Aorta (tissue), 5 donors: ENCODE data around the gene KIAA0319L. TPM values are rescaled to one million over a fixed set of nuclear protein-coding genes. Genes with fewer than 3 reads are reported as not detected.

Experiments
- ATAC-seq: fragments of 200-7000 bp; cut with Tn5 transposase; one replicate; pipeline ENCODE4 v1.9.1; 2022; ENCODE audit warnings: moderate library complexity; ENCODE audit not compliant: low FRiP score
- DNase-seq, 2 donors: peaks; one replicate each; pipeline ENCODE4 v3.0.0-alpha.2; 2020
- H3K27ac ChIP-seq, 2 donors: one replicate each; pipeline ENCODE4 v1.5.1; 2013; ENCODE audit warnings: low read length in 2 of 2, mild to moderate bottlenecking in 2 of 2, moderate library complexity in 2 of 2, control low read depth in 1 of 2, inconsistent platforms in 1 of 2, low read depth in 1 of 2
- H3K27me3 ChIP-seq, 2 donors: one replicate each; pipeline ENCODE4 v1.6.1; 2013; ENCODE audit warnings: control low read depth in 1 of 2, low read length in 1 of 2, mild to moderate bottlenecking in 1 of 2, moderate library complexity in 1 of 2; ENCODE audit not compliant: insufficient read depth in 2 of 2, control insufficient read depth in 1 of 2
- H3K36me3 ChIP-seq, 2 donors: one replicate each; pipeline ENCODE4 v1.6.1; 2013; ENCODE audit warnings: control low read depth in 1 of 2, low read length in 1 of 2, mild to moderate bottlenecking in 1 of 2; ENCODE audit not compliant: insufficient read depth in 2 of 2, control insufficient read depth in 1 of 2
- H3K4me1 ChIP-seq, 2 donors: one replicate each; pipeline ENCODE4 v1.6.1; 2013; ENCODE audit warnings: low read length in 2 of 2, control low read depth in 1 of 2, mild to moderate bottlenecking in 1 of 2, moderate library complexity in 1 of 2; ENCODE audit not compliant: insufficient read depth in 2 of 2, control insufficient read depth in 1 of 2
- H3K4me3 ChIP-seq, 2 donors: one replicate each; pipeline ENCODE4 v1.5.1; 2013; ENCODE audit warnings: low read length in 2 of 2, control low read depth in 1 of 2, mild to moderate bottlenecking in 1 of 2
- H3K9me3 ChIP-seq: one replicate; pipeline ENCODE4 v1.6.1; 2013; ENCODE audit warnings: mild to moderate bottlenecking, low read length; ENCODE audit not compliant: control insufficient read depth
- WGBS, 2 donors: extraction: QIAGEN DNeasy Blood & Tissue Kit; methylation state at CpG; one replicate each; pipeline ENCODE4 v1.1.7; 2013; 5-methylcytosine and 5-hydroxymethylcytosine counted together
- intact Hi-C, 2 donors: fragments of 100-400 bp; cut with DNase I; formaldehyde crosslinking; loops; one replicate each; pipeline versions ENCODE4 v1.14.2 to v1.15.0; 2022
- polyA plus RNA-seq, 2 donors: library from polyadenylated mRNA; stranded (reverse); fragments of 200-250 nt; gene quantifications; one replicate each; pipeline ENCODE4 v1.2.3, GENCODE V29; 2013
- total RNA-seq, 2 donors: library from RNA; stranded (reverse); fragmentation: NEBNext Ultra II Directional; extraction: Animal tissue kit (Norgen Biotek cat#: 25700); gene quantifications; one replicate each; pipeline ENCODE4 v1.2.1, GENCODE V29; 2021
- donor health status: healthy with polysubstance abuse.
- donor health status: Bipolar disorder and iron deficiency.
- donor health status: DM: no; HTN: no; CAD: no.
- donor health status: DM: no; HTN: no; CAD: no.
- donor health status: DM: yes; HTN: yes; CAD: no.

KIAA0319L gene
- total and polyA plus RNA-seq, 4 donors = 8.3 to 58.6 (median 37.6) TPM

DNA sequence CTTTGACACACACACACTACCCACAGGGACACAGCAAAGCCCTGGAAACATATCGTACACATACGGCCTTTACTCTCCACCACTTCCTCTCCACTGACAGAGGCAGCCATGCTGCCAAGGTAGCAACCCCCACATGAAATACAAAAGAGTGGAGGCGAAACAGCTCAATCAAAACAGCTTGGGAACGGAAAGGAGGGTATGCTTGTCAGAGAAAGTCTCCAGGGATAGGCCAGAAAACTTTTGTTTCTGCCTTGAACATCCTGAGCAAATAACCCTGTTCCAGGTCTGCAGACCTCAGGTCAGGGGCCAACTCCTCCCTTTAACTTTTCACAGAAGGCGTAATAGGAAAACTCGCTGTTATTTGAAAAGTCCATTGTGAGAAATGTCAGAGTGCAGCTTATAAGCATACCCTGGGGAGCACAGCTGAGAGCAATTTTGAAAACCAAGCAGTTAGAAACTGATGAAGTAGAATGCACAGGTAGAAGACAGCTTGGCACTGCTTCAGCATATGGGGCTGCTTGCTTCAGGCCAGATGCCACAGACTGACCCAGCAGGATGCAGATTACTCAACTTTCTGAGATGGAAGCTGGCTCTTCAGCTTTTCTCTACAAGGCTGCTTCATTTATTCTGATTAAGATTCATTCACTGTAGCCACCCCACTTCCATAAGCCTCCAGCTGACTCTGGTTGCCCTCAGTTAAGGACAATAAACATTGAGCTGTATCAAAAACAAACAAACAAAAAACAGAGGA, 18.0 kb downstream of the KIAA0319L start:
- Histone ChIP-seq H3K27me3 (no peaks in the 10 kb centered on the region), H3K4me1 (peaks cover 4 to 19% of the 10 kb centered on the region in 2 donors), H3K36me3 (peaks cover 0 to 2% of the 10 kb centered on the region in 2 donors), H3K4me3 (no peak overlapping the region), H3K9me3 (no peaks in the 10 kb centered on the region), H3K27ac (peak overlapping the region; percentile 84 to 97)
- intact Hi-C loops = loop anchor here in 1 of 2 donors (10.0 kb wide), 1 partner anchor 344 kb away; the partner anchor contains the start of gene SFPQ
- DNase-seq (no peak), ATAC-seq (peak; percentile 37)
- 41 to 42% methylated on average over 6 of the region's 6 CpGs for WGBS, 2 donors

DNA sequence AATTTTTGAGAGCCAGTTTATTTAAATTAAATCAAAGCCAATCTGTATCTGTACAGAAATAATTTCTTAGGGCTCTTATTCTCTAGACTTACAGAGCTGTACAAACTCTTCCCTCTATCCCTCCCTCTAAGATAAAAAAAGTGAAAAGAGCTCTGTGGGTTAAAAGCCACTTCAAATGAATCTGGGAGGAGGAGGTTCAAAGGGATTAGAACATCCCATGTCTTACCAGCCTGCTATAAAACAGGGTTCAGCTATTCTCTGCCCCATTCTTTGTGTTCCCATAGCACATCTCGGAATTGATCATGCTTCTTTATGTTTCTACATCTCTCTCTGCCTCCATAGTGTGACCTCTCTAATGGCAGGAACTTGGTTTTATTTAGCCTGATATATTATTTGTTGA, 19.4 kb downstream of the KIAA0319L start:
- 92% methylated on average over 1 of the region's 1 CpG for WGBS, 2 donors
- ATAC-seq (no peak), DNase-seq (no peak)
- Histone ChIP-seq H3K4me1 (peaks cover 4 to 20% of the 10 kb centered on the region in 2 donors), H3K4me3 (no peak overlapping the region), H3K27ac (peak overlapping the region in 1 of 2 donors; percentile 17), H3K9me3 (no peaks in the 10 kb centered on the region), H3K36me3 (no peaks in the 10 kb centered on the region), H3K27me3 (no peaks in the 10 kb centered on the region)
- intact Hi-C loops = loop anchor here in 1 of 2 donors (10.0 kb wide), 1 partner anchor 343 kb away; the partner anchor contains the start of gene SFPQ

DNA sequence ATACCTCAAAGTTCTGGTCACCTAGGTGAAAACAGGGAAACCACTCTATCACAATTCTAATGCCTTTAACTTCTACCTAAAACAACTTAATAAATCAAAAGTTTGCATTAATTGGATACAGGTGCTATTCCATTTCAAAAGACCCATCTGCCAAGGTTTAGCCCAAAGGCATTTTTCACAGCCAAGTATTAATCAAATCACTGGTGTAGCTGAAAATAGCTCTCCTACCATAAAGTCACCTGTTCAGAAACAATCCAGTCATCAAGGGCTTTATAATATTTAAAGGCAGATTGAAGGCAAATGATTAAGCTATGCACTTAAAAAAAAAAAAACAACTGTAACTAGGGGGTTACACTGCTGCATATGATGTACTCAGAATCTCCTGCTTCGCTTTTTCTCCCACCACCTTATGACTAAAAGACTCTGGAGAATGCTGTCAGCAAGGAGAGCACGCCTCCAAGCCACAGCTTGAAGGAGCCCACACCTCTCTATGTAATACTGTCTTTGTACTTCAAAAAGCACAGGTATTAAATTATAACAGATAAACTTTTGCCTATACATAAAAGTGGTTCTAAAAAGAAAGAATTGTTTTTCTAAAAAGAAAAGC, 20.5 kb downstream of the KIAA0319L start:
- Histone ChIP-seq H3K4me3 (no peak overlapping the region), H3K9me3 (no peaks in the 10 kb centered on the region)
- intact Hi-C loops = loop anchor here in 1 of 2 donors (10.0 kb wide), 1 partner anchor 342 kb away; the partner anchor contains the start of gene SFPQ

DNA sequence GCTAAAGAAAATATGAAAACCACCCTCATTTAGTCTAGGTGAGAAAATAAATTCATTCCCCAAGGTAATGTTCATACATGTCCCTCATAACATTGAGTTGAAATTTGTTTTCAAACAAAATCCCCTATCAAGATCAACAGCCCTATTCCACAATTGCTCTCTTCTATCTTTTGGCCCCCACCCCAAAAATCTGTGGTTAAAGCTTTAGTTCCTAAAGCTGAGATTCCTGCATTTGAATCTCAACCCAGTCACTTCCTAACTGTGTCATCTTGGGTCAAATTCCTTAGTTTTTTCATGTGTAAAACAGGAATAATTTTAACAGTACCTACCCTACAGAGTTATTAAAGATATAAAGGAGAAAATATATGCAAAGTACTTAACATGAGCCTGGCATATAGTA, 22.0 kb downstream of the KIAA0319L start:
- DNase-seq (no peak), ATAC-seq (no peak)
- peaks cover 0 to 3% of the 10 kb centered on the region in 2 donors for H3K36me3 ChIP-seq
- H3K4me3 ChIP-seq = no peak overlapping the region
- H3K9me3 ChIP-seq = no peaks in the 10 kb centered on the region
- no peak overlapping the region for H3K27ac ChIP-seq
- intact Hi-C loops = loop anchor here in 1 of 2 donors (10.0 kb wide), 1 partner anchor 340 kb away; the partner anchor contains the start of gene SFPQ
- H3K4me1 ChIP-seq = peaks cover 6 to 13% of the 10 kb centered on the region in 2 donors
- H3K27me3 ChIP-seq = no peaks in the 10 kb centered on the region

More for the DNA sequence above, 20.5 kb downstream of the KIAA0319L start:
- Histone ChIP-seq H3K27me3 (no peaks in the 10 kb centered on the region), H3K36me3 (no peaks in the 10 kb centered on the region), H3K27ac (no peak overlapping the region), H3K4me1 (peaks cover 6 to 23% of the 10 kb centered on the region in 2 donors)
- no peak for ATAC-seq
- WGBS, 2 donors = 96 to 98% methylated on average over 2 of the region's 2 CpGs
- DNase-seq = no peak

DNA sequence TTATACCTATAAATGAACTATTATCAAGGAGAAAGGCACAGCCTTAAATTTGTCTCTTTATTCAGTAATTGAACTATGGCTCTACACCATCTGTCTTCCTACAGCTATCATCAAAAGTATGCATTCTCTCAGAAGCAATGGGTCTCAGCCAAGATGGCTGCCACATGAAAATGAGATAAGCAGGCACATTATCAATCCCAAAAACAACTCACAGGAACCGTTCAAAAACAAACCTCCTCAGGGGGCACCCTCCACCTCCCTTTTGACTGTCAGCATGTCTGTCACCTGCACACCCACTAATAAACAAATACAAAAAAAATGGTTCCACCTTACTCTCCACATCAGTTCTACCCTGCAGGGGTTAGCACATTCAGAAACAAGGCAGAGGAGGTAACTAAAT, 23.6 kb downstream of the KIAA0319L start:
- Histone ChIP-seq H3K27me3 (no peaks in the 10 kb centered on the region), H3K27ac (no peak overlapping the region), H3K4me1 (peaks cover 2 to 4% of the 10 kb centered on the region in 2 donors), H3K36me3 (peaks cover 0 to 3% of the 10 kb centered on the region in 2 donors), H3K4me3 (no peak overlapping the region), H3K9me3 (no peaks in the 10 kb centered on the region)
- DNase-seq (no peak), ATAC-seq (no peak)
- WGBS, 2 donors = 3 to 10% methylated on average over 1 of the region's 1 CpG
- intact Hi-C loops = loop anchor here in 1 of 2 donors (10.0 kb wide), 1 partner anchor 339 kb away; the partner anchor contains the start of gene SFPQ

DNA sequence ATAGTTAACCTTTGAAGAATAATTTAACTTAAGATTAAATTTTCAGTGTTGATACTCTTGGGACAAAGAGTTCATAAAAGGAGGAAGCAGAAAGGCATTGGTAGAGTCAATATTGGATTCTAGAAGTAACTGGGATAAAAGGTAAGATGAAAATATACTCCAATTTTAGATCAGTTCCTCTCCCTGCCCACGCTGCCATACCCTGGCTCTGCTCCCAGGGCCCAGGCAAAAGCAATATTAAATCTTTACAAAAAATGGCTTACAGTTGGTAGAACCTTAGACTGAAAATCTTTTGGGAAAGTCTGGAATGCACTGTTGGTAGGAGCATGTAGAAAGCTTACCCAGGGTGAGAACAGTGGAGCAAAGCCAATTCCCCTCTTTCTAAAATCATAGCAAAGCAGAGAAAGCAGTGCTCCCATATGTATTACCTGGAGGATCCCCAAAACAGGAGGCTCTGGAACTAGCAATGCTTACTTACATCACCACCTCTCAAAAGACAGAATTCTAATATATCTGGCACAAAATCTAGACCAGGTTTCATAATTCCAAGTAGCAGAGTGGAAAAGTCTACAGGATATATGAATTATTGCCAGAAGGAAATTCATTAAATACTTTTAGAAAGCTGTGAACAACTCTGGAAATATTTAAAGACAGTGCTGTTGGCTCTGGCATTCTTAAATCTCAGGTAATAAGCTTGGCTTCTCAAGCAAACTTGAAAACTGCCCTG, 24.5 kb downstream of the KIAA0319L start:
- ATAC-seq (no peak), DNase-seq (no peak)
- H3K27ac ChIP-seq = peak overlapping the region; percentile 51 to 57
- no peak overlapping the region for H3K4me3 ChIP-seq
- H3K27me3 ChIP-seq = no peaks in the 10 kb centered on the region
- 5 to 7% methylated on average over 1 of the region's 1 CpG for WGBS, 2 donors
- H3K9me3 ChIP-seq = no peaks in the 10 kb centered on the region
- intact Hi-C loops = loop anchor here in 1 of 2 donors (10.0 kb wide), 1 partner anchor 338 kb away; the partner anchor contains the start of gene SFPQ
- H3K4me1 ChIP-seq = peaks cover 2 to 4% of the 10 kb centered on the region in 2 donors
- peaks cover 0 to 3% of the 10 kb centered on the region in 2 donors for H3K36me3 ChIP-seq

DNA sequence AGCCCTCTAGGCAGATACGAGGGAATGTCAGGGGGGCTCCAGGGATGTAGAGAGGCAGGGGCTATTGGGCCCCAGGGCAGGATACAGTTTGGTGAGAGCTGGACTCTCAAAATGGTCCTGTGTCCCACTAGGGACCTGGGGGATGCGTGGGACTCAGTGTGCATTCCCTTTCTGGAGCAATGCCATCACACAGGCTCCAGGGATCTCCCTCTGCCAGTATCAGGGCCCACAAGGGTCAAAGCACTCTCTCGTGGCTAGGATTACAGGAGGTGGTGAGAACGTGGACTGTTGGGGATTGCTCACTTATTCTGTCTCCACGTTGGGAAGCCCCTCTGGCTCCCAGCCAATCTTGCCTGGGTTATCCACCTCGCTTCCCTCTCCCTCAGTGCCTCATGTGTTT, 25.8 kb downstream of the KIAA0319L start:
- DNase-seq = no peak
- intact Hi-C loops = loop anchor here in 1 of 2 donors (10.0 kb wide), 1 partner anchor 337 kb away; the partner anchor contains the start of gene SFPQ
- 80 to 82% methylated on average over 6 of the region's 6 CpGs for WGBS, 2 donors
- H3K4me1 ChIP-seq = peaks cover 2 to 4% of the 10 kb centered on the region in 2 donors
- no peaks in the 10 kb centered on the region for H3K9me3 ChIP-seq
- no peak overlapping the region for H3K4me3 ChIP-seq
- H3K27me3 ChIP-seq = no peaks in the 10 kb centered on the region
- no peak for ATAC-seq
- H3K36me3 ChIP-seq = peaks cover 0 to 3% of the 10 kb centered on the region in 2 donors
- H3K27ac ChIP-seq = peak overlapping the region in 1 of 2 donors; percentile 23

DNA sequence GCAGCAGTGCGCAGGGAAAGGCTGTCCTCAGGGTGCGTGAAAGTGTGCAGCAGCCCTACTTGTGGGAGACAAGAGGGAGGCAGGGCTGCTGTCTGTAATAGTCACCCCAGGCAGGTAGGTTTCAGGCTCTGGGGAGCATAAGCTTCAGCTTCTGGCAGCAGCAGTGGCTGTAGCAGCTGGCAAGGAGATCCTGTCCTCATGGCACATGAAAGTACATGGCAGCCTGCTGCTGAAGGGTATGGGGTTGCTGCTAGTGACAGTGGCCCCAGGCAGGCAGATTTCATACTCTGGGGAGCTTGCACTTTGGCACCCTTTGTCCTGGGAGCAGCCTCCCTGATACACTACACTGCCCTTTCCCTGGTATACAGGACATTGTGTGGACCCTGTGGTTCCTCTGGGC, 26.3 kb downstream of the KIAA0319L start:
- 98 to 100% methylated on average over 2 of the region's 2 CpGs for WGBS, 2 donors
- H3K9me3 ChIP-seq = no peaks in the 10 kb centered on the region
- H3K27ac ChIP-seq = no peak overlapping the region
- H3K4me1 ChIP-seq = peaks cover 2 to 4% of the 10 kb centered on the region in 2 donors
- H3K36me3 ChIP-seq = peaks cover 0 to 3% of the 10 kb centered on the region in 2 donors
- no peak overlapping the region for H3K4me3 ChIP-seq
- no peaks in the 10 kb centered on the region for H3K27me3 ChIP-seq
- ATAC-seq = no peak
- intact Hi-C loops = loop anchor here in 1 of 2 donors (10.0 kb wide), 1 partner anchor 336 kb away; the partner anchor contains the start of gene SFPQ
- no peak for DNase-seq
